Gastrocnemius medialis (tissue), 4 donors: ENCODE measurements around the gene PALD1.

ENCODE experiments used
- CTCF ChIP-seq, 5 experiments: fragments of 450-650 bp in 3 of 5; fragments of 200-600 bp in 2 of 5; sonication (generic) in 2 of 5; IDR thresholded peaks in 4 of 5; conservative IDR thresholded peaks in 1 of 5; 1 replicate in 4 of 5; 2 replicates in 1 of 5; pipeline ENCODE4 v1.5.1; 2016 to 2019; ENCODE audit warnings: antibody characterized with exemption in 5 of 5, mild to moderate bottlenecking in 3 of 5, moderate library complexity in 3 of 5
- POLR2A ChIP-seq, 2 donors: fragments of 450-650 bp; IDR thresholded peaks; one replicate each; pipeline ENCODE4 v1.6.1; 2017; ENCODE audit warnings: antibody characterized with exemption in 2 of 2, mild to moderate bottlenecking in 2 of 2, moderate library complexity in 2 of 2

DNA sequence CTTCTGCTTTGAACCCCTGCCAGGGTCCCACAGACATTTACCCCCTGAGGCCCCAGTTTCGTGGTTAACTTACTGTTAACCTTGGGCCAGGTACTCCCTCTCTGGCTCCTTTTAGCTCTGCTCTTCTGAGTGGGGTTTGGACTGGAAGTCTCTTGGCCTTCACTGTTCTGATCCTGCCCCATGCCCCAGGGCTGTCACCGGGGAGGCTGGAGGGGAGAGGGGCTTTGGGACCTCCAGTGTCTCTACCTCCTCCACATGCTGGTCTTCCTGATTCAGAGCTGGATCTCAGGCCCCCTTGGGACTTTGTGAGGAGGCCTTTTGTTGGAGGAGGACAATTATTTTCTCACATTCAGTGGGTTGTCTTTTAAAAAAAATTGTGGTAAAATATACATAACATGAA is 12.7 kb upstream of the PALD1 start:
- TF ChIP-seq CTCF (IDR thresholded peaks at IDR 0.05 in 4 of 5, conservative IDR thresholded peaks at IDR 0.05 in 1 of 5), result no peak
- TF ChIP-seq POLR2A (IDR thresholded peaks at IDR 0.05), result no peak
